Cerebellar cortex (tissue), 1 donor: ENCODE data around the gene ATP2B3.

Experiments used
- DNase-seq: peaks from one replicate; pipeline ENCODE4 v3.0.0-alpha.2; 2015; ENCODE audit warnings: low spot score

Gene ATP2B3

DNA sequence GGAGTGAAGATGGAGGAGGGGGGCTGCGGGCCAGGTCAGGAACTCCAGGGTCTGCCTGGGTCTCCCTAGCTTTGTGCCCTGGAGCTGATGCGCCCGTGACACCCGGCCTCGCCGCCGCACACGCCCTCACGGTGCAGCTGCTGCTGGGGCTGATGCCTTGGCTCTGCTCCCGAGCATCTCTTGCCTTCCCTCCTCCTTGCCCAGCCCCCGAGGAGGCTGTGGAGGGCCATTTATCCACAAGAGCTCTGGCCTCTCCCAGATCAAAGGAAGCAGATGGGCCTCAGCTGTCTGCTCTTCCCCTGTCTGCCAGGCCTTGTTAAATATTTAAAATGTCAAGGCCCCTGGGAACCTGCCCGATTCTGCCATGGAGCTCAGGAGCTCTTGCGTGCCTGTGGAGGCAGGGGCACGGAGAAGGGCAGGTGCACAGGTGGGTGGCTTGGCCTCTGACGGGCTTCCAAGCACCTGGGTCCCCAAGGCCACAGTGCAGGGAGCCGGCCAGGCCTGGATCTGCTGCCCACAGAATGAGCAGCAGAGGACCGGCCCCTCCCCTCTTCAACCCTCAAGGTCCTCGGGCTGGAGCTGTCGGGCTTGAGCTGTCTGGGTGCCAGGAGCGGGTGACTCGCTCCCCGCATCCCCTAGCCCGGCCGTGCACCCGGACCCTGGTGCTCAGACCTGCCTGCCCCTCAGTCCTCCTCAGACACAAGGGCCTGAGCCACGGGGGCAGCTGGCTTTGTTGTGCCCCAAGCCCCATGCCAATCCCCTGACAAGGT is 20.3 kb downstream of the ATP2B3 start:
- DNase-seq: peak; percentile 42

DNA sequence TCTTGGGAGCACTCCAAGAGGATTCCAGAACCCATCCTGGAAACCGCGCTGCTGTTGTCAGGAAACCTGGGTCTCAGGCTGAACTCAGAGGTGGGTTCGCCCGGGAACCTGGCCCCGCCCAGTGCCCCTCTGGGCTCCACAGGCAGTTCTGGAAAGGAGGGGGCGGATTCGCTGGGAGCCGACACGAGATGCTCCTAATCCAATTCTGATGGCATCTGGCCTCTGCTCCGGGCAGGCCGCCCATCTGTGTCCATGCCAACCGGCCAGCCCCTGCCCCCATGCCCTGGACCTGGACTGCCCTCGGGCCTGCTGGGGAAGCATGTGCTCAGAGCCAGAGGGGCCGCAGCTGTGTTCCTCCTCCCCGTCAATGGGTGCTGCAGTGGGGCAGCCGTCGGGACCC is 21.0 kb downstream of the ATP2B3 start:
- DNase-seq: peak; percentile 29

GRCh38 chrX:153539171-153539978 is 21.9 kb downstream of the ATP2B3 start:
- peak; percentile 68 for DNase-seq

DNA sequence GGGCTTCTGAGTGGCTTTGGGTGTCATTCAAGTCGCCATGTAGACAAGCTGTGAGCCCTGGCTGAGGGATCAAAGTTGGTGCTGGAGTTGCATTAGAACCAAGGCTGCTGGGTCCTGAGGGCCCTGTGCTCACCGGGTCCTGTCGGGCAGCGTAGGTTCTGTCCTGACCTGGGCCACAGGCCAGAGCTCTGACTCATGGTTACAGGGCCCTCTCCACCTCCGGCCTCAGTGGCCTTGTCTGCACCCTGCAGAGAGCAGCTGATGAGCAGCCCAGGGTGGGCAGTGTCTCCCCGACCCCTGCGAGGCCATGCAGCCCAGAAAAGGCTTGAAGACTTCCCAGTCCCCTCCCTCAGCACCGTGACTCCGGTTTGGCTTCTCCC is 22.5 kb downstream of the ATP2B3 start:
- no peak for DNase-seq

DNA sequence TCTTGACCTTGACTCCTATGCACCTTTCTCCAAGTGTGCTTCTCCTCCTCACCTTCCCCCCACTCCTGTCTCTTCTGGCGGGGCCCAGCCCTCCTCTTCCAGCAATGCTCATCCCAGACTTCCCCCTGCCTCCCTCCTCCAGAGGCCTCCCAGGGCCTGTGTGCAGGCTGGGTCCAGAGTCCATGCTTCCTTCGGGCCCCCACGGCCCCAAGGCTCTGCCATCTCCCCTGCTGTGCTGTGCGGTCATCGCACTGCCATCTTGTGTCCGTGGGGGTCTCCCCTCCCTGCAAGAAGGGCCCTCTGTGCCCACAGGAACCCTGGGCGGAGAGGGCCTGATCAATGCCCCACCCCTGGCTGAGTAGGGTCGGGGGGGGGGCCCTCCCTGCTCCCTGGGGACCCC is 27.3 kb downstream of the ATP2B3 start:
- no peak for DNase-seq

DNA sequence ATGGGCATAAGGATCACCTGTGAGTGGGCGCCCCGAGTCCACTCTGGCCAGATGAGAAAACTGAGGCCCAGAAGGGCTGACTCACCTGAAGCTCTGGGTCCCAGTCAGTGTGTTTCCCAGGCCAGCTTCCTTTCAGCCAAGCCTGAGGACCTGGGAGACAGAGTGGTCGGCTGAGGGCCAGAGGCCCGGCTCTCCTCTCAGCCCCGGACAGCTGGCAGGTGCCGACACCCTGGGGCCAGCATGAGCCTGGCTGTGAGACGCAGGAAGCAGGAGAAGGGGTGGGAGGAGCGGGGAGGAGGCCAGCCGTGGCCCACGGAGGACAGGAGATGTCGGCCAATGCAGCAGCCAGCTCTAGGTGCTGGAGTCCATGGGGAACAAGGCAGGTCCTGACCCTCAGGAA is 28.9 kb downstream of the ATP2B3 start:
- peak; percentile 39 for DNase-seq

DNA sequence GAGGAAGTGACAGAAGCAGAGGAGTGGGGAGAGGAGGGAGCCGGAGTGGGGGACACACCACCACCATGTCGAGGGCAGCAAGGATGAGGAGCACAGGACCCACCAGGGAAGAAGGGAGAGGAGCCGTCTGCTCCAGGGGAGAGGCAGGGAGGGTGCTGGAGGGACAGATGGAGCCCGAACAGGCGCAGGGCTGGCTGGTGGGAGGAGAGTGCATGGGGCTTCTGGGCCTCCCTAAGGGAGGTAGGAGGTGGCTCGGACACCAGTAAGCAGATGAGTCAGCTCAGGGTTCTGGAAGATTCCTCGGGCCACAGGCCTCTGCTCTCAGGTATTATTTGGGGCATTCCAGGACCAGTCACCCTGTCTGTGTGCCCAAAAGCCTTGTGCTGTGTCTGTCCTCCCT is 29.8 kb downstream of the ATP2B3 start:
- DNase-seq: no peak

DNA sequence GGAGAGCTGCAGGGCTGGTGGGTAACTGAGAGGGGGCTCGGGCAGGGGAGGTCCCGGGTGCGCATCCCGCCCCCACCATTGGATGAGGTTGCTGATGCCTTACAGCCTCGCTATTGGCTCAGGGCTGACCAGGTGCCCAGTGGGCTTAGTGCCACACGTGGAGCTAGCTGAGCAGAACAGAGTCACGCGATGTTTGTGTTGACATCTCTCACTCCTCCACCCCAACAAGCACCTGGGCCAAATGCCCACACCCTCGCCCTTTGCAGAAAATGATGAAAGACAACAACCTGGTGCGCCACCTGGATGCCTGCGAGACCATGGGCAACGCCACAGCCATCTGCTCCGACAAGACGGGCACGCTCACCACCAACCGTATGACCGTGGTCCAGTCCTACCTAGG is 31.8 kb downstream of the ATP2B3 start:
- DNase-seq: peak; percentile 79

- DNase-seq: no peak
These were observed 32.4 kb downstream of the ATP2B3 start for GRCh38 chrX:153549807-153550206.

- DNase-seq: no peak
These were observed 33.7 kb downstream of the ATP2B3 start for GRCh38 chrX:153551135-153551534.

GRCh38 chrX:153554519-153555167 is 37.2 kb downstream of the ATP2B3 start:
- peak; percentile 76 for DNase-seq

DNA sequence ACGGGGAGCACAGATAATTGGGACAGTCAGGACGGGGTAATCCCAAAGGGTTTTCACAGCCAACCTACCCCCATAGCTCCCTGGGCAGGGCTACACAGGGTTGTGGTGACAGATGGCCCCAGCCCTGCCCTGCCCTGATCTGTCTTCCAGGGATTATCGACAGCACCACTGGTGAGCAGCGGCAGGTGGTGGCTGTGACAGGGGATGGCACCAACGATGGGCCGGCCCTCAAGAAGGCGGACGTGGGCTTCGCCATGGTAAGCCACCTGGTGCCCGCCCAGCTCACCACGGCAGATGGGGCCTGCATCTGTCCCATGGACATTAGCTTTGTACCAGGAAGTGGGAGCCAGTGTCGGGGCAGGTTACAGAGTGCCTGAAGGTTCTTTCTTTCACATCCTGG is 39.3 kb downstream of the ATP2B3 start:
- DNase-seq: no peak

- no peak for DNase-seq
These were observed 40.3 kb downstream of the ATP2B3 start for GRCh38 chrX:153557618-153558355.

DNA sequence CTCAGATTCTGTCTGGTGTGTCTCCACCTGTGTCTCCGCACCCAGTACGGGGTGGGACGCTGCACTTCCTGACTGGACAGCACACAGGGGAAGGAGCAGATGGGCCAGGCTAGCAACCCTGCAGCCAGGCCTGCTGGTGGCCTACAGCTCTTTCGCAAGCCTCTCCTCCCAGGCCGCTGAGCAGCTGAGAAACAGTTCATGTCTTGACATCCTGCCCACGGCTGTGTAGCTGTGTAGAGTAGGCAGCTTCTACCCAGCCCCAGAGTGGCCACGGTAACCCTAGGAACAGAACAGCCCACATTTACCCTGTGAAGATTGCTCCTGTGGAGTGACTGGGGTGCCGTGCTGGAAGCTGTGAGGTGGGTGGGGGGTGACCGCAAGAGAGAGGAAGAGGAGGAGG is 42.6 kb downstream of the ATP2B3 start:
- peak; percentile 47 for DNase-seq

GRCh38 chrX:153560466-153560865 is 43.0 kb downstream of the ATP2B3 start:
- no peak for DNase-seq

DNA sequence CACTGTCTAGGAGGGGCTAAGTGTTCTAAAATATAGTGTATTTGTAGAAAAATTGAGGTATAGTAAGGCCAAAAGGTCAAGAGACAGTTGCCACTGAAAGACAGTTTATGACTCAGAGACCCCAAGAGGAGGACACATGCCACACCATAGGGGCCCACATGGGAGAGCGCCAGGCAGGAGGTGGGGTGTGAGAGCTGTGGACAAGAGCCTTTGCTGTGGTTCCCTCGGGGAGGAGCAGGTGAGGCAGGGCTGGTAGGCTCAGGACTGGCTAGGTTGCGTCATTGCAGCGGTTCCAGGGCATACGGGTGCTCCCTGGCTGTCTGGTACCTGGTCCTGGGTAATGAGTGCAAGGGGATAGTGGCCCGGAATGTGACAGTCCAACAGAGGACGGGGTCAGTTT is 43.9 kb downstream of the ATP2B3 start:
- DNase-seq: no peak

GRCh38 chrX:153562546-153562945 is 45.1 kb downstream of the ATP2B3 start:
- no peak for DNase-seq

- no peak for DNase-seq
These were observed 46.7 kb downstream of the ATP2B3 start for GRCh38 chrX:153564047-153564606.

- no peak for DNase-seq
These were observed 48.6 kb downstream of the ATP2B3 start for GRCh38 chrX:153565996-153566580.

DNA sequence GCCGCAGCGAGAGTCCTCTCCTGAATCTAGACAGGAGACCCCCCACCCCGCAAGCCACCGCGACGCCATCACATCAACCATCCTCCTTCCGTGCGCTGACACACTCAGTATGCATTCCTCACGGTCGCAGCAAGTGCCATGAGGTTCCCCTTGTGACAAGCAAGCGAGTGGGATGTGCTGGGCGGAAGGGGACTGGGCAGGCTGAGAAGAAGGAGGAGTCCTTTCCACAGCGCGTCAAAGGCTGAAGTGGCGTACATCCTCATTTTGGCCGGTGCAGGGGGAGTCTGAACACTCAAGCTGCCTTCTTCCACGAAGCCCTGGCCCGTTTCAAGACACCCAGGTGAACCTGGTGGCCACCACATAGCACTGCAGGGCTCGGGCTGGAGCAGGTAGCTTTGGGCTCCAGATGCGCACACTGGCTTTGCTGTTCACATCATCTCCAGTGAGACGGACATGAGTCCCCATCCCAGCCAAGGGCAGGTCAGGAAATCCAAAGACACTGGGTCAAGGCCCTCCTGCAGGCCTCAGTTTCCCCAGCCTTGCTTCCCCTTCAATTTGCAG is 51.1 kb downstream of the ATP2B3 start:
- no peak for DNase-seq

GRCh38 chrX:153569475-153569874 is 52.0 kb downstream of the ATP2B3 start:
- DNase-seq: no peak
